GM18951 (cell line): ENCODE data around the gene ARHGAP40.

ENCODE experiments used
- POLR2A ChIP-seq: IDR thresholded peaks from 4 replicates; pipeline ENCODE4 v1.6.1; 2011; ENCODE audit warnings: mild to moderate bottlenecking; ENCODE audit not compliant: insufficient read length, insufficient read depth; ENCODE audit errors: extremely low read depth
- in situ Hi-C: fragments of 300-500 bp; cut with MboI; formaldehyde crosslinking; loops from one replicate; pipeline ENCODE4 v1.12.0; 2022; ENCODE audit warnings: low sequenced_read_pairs, mixed read lengths, inconsistent platforms; ENCODE audit not compliant: unreplicated experiment

Gene ARHGAP40

DNA sequence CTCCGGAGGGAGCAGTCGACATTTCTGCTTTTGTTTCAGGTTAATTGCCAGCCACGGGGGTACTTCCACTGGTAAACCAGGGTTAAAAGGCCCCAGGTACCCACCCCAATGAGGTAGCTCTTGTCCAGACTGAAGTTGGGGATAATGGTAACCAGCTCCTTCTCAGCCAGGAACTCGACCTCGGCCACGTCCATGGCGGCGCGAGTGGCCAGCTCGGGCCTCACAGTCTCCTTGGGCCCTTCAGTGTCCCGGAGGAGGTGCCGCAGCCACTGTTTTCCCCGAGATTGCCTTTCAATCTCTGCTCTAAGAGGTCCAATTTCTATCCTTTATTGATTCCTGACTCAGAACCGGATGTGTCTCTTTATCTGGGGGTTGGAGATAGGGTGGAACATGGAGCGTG lies 13.7 kb downstream of the ARHGAP40 start:
- in situ Hi-C loops: no loop called here
- TF ChIP-seq POLR2A: no peak

GRCh38 chr20:38616457-38616856 lies 14.8 kb downstream of the ARHGAP40 start:
- in situ Hi-C loops: no loop called here
- no peak for TF ChIP-seq POLR2A

- in situ Hi-C loops: no loop called here
- TF ChIP-seq POLR2A: no peak
Observed at GRCh38 chr20:38617011-38617829, 15.6 kb downstream of the ARHGAP40 start.

- TF ChIP-seq POLR2A: no peak
- in situ Hi-C loops: no loop called here
Observed at GRCh38 chr20:38617830-38618196, 16.2 kb downstream of the ARHGAP40 start.

- TF ChIP-seq POLR2A: no peak
- in situ Hi-C loops: no loop called here
Observed at GRCh38 chr20:38620441-38620840, 18.8 kb downstream of the ARHGAP40 start.

DNA sequence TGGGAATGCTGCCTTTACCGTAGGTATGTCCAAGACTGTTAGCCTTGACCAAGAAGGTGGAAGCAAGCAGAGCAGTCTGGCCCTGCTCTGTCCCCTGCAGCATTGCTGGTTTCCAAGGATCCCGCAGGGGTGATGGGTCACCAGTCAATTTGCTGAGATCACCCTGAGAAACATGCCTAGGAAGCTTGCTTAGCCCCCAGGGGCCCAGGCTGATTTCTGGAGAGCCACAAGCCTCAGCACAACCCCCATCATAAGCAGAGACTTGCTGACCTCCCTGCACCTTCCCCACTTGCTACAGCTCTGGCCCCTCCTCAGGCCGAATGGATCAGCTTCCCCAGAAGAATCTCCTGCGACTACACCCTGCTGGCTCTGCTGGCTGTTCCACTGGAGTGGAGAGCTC lies 21.5 kb downstream of the ARHGAP40 start:
- TF ChIP-seq POLR2A: no peak
- in situ Hi-C loops: no loop called here

- no peak for TF ChIP-seq POLR2A
- in situ Hi-C loops: no loop called here
Observed at GRCh38 chr20:38624084-38624483, 22.5 kb downstream of the ARHGAP40 start.

DNA sequence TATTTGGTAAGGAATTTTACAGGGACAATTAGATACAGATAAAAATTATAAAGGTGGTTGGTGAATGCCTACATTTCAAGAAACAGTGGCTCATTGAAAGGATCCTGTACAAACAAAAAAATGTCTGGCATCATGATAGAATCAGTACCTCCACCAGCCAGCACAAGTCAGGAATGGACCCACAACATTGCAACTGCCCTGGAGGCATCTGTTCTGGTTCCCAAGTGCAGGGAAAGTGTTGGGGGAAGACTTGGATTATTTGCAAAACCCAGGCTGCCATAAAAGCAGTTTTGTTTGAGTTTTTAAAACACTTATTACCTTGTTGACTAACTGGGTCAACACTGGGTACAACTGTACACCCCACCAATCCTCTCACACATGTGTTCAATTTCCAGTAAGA lies 24.3 kb downstream of the ARHGAP40 start:
- in situ Hi-C loops: no loop called here
- no peak for TF ChIP-seq POLR2A

- TF ChIP-seq POLR2A: no peak
- in situ Hi-C loops: no loop called here
Observed at GRCh38 chr20:38626921-38627659, 25.5 kb downstream of the ARHGAP40 start.

DNA sequence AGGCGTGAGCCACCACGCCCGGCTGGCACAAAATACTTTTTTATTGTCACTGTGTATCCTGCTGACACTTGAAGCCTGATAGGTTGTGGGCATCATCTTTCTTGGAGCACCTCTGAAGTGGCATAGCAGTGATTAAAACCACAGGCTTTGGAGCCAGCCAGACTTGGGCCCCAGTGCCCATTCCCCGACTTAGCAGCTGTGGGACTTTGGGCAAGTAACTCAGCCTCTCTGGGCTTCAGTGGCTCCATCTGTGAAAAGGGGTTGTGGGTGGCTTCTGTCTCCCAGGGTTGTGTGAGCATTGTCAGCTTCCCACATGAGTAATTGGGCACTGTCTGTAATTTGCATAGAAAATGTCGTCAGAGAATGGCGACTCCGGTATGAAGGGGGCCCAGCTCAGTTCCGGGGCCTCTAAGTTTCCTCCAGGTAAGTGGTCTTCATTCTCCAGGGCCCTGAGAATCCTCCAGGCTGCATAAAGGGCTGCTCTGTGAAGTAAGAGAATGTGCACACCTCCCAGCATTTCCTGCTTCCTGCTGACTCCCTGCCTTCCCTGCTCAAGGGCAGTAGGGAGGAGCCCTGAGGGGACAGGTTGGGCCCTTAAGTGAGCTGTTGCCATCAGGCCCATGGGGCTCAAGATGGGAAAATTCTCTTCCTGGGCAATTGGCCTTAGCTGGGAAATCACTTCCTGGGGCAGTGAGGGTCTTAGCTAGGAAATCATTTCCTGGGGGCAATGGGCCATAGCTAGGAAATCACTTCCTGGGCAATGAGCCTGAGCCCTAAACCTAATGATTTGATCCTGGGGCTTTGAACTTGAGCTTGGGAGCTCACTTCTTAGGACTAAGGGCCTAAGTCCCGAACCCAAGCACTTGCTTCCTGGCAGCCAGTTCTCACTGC lies 27.2 kb downstream of the ARHGAP40 start:
- TF ChIP-seq POLR2A: no peak
- in situ Hi-C loops: no loop called here

GRCh38 chr20:38629979-38630378 lies 28.4 kb downstream of the ARHGAP40 start:
- in situ Hi-C loops: no loop called here
- TF ChIP-seq POLR2A: no peak

GRCh38 chr20:38630727-38631126 lies 29.1 kb downstream of the ARHGAP40 start:
- TF ChIP-seq POLR2A: no peak
- in situ Hi-C loops: no loop called here
